ENCODE results near the gene NEK5.
A peak's percentile ranks its signal among the peaks of the same experiment; 100 is the strongest.

The NEK5 gene

GRCh38 chr13:52096748-52097147, 32.1 kb downstream of the NEK5 start:
- no peaks in the 10 kb centered on the region for H3K9me3 ChIP-seq (ENCODE audit: control insufficient read depth, insufficient read depth, low read depth, low read length)
- H3K27ac ChIP-seq (ENCODE audit: extremely low read depth, low read depth, low read length) = no peak overlapping the region
- TF ChIP-seq ZNF585B (tag by site-specific recombination; IDR thresholded peaks at IDR 0.05) = peak; percentile 69
- TF ChIP-seq KLF8 (tag by site-specific recombination; IDR thresholded peaks at IDR 0.05) = no peak
- ChIA-PET CTCF (no interaction called here), POLR2A (no interaction called here)
- no peaks in the 10 kb centered on the region for H3K4me1 ChIP-seq (ENCODE audit: control insufficient read depth, insufficient read depth, low read length)
- H3K36me3 ChIP-seq (ENCODE audit: control insufficient read depth in 2 of 2, insufficient read depth in 1 of 2, low read length in 2 of 2) = no peaks in the 10 kb centered on the region
- H3K4me3 ChIP-seq (ENCODE audit: low read depth, low read length) = no peak overlapping the region

GRCh38 chr13:52096062-52096461, 32.8 kb downstream of the NEK5 start:
- H3K4me3 ChIP-seq (ENCODE audit: low read depth, low read length) = no peak overlapping the region
- no peak overlapping the region for H3K27ac ChIP-seq (ENCODE audit: extremely low read depth, low read depth, low read length)
- H3K36me3 ChIP-seq (ENCODE audit: control insufficient read depth in 2 of 2, insufficient read depth in 1 of 2, low read length in 2 of 2) = no peaks in the 10 kb centered on the region
- H3K9me3 ChIP-seq (ENCODE audit: control insufficient read depth, insufficient read depth, low read depth, low read length) = no peaks in the 10 kb centered on the region
- ChIA-PET POLR2A (no interaction called here), CTCF (no interaction called here)
- TF ChIP-seq ZNF707 (tag by site-specific recombination; IDR thresholded peaks at IDR 0.05) (peak; percentile 72; the same call in 1 of the 2 replicates), ZNF10 (tag by site-specific recombination; IDR thresholded peaks at IDR 0.05) (no peak), TCF7L2 (IDR thresholded peaks at IDR 0.05; ENCODE audit: borderline replicate concordance, low read depth, low read length) (no peak), ZNF791 (tag by site-specific recombination; IDR thresholded peaks at IDR 0.05) (no peak)
- no peaks in the 10 kb centered on the region for H3K4me1 ChIP-seq (ENCODE audit: control insufficient read depth, insufficient read depth, low read length)

- Histone ChIP-seq H3K36me3 (ENCODE audit: control insufficient read depth in 2 of 2, insufficient read depth in 1 of 2, low read length in 2 of 2) (no peaks in the 10 kb centered on the region), H3K27ac (ENCODE audit: extremely low read depth, low read depth, low read length) (no peak overlapping the region), H3K4me3 (ENCODE audit: low read depth, low read length) (no peak overlapping the region), H3K9me3 (ENCODE audit: control insufficient read depth, insufficient read depth, low read depth, low read length) (no peaks in the 10 kb centered on the region), H3K4me1 (ENCODE audit: control insufficient read depth, insufficient read depth, low read length) (no peaks in the 10 kb centered on the region)
- ChIA-PET CTCF (no interaction called here), POLR2A (no interaction called here)
- no peak for TF ChIP-seq ZNF449 (tag by site-specific recombination; IDR thresholded peaks at IDR 0.05)
- peak; percentile 72 for TF ChIP-seq ATF2 (tag by site-specific recombination; IDR thresholded peaks at IDR 0.05; ENCODE audit: low read depth)
Observed at GRCh38 chr13:52092087-52092486, 36.8 kb downstream of the NEK5 start.

- no peaks in the 10 kb centered on the region for H3K4me1 ChIP-seq (ENCODE audit: control insufficient read depth, insufficient read depth, low read length)
- H3K4me3 ChIP-seq (ENCODE audit: low read depth, low read length) = no peak overlapping the region
- H3K27ac ChIP-seq (ENCODE audit: extremely low read depth, low read depth, low read length) = no peak overlapping the region
- TF ChIP-seq ZNF16 (tag by site-specific recombination; IDR thresholded peaks at IDR 0.05; ENCODE audit: low read depth) (no peak), SP3 (tag by site-specific recombination; IDR thresholded peaks at IDR 0.05) (no peak), ZNF174 (tag by site-specific recombination; IDR thresholded peaks at IDR 0.05) (no peak), HIC1 (tag by site-specific recombination; IDR thresholded peaks at IDR 0.05) (no peak), BCL11A (tag by site-specific recombination; IDR thresholded peaks at IDR 0.05; ENCODE audit: low read depth) (no peak), ZNF701 (tag by site-specific recombination; IDR thresholded peaks at IDR 0.05) (no peak), KLF17 (tag by site-specific recombination; IDR thresholded peaks at IDR 0.05) (no peak), ZIC2 (tag by site-specific recombination; IDR thresholded peaks at IDR 0.05) (no peak), ZNF19 (tag by site-specific recombination; IDR thresholded peaks at IDR 0.05; ENCODE audit: low read depth) (no peak), KLF1 (tag by site-specific recombination; IDR thresholded peaks at IDR 0.05) (no peak), CTCF (tag by site-specific recombination; IDR thresholded peaks at IDR 0.05) (no peak)
- POLR2A ChIA-PET = no interaction called here
- no peaks in the 10 kb centered on the region for H3K36me3 ChIP-seq (ENCODE audit: control insufficient read depth in 2 of 2, insufficient read depth in 1 of 2, low read length in 2 of 2)
- no peaks in the 10 kb centered on the region for H3K9me3 ChIP-seq (ENCODE audit: control insufficient read depth, insufficient read depth, low read depth, low read length)
- CTCF ChIA-PET = no interaction called here
Observed at GRCh38 chr13:52091473-52091872, 37.4 kb downstream of the NEK5 start.
